Peyer's patch (tissue), 4 donors: ENCODE results near the gene FN1.

Experiments
- CTCF ChIP-seq, 6 experiments: fragments of 450-650 bp in 4 of 6; fragments of 200-600 bp in 2 of 6; sonication (generic) in 1 of 6; IDR thresholded peaks; one replicate each; pipeline ENCODE4 v1.5.1; 2017 to 2019; ENCODE audit warnings: antibody characterized with exemption in 6 of 6, mild to moderate bottlenecking in 3 of 6, moderate library complexity in 1 of 6
- POLR2A ChIP-seq, 2 donors: fragments of 450-650 bp; IDR thresholded peaks; one replicate each; pipeline ENCODE4 v1.5.1; 2017; ENCODE audit warnings: antibody characterized with exemption in 2 of 2, mild to moderate bottlenecking in 2 of 2, moderate library complexity in 2 of 2

GRCh38 chr2:215431290-215431689, 4.6 kb downstream of the FN1 start:
- no peak for TF ChIP-seq CTCF (IDR thresholded peaks at IDR 0.05)
- no peak for TF ChIP-seq POLR2A (IDR thresholded peaks at IDR 0.05)
